GM12873 (cell line): ENCODE measurements around the gene GNAQ.

Experiments
- TF ChIP-seq, protein P1 (sequence below): IDR thresholded peaks from 2 replicates; pipeline ENCODE4 v1.5.1; 2012; ENCODE audit warnings: low read depth, mild to moderate bottlenecking, moderate library complexity, low read length, control low read depth; ENCODE audit not compliant: insufficient read depth; ENCODE audit errors: missing control alignments

GNAQ gene

GRCh38 chr9:77735494-77735893, 296.1 kb downstream of the GNAQ start:
- TF ChIP-seq, protein P1, sequence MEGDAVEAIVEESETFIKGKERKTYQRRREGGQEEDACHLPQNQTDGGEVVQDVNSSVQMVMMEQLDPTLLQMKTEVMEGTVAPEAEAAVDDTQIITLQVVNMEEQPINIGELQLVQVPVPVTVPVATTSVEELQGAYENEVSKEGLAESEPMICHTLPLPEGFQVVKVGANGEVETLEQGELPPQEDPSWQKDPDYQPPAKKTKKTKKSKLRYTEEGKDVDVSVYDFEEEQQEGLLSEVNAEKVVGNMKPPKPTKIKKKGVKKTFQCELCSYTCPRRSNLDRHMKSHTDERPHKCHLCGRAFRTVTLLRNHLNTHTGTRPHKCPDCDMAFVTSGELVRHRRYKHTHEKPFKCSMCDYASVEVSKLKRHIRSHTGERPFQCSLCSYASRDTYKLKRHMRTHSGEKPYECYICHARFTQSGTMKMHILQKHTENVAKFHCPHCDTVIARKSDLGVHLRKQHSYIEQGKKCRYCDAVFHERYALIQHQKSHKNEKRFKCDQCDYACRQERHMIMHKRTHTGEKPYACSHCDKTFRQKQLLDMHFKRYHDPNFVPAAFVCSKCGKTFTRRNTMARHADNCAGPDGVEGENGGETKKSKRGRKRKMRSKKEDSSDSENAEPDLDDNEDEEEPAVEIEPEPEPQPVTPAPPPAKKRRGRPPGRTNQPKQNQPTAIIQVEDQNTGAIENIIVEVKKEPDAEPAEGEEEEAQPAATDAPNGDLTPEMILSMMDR: no peak

DNA sequence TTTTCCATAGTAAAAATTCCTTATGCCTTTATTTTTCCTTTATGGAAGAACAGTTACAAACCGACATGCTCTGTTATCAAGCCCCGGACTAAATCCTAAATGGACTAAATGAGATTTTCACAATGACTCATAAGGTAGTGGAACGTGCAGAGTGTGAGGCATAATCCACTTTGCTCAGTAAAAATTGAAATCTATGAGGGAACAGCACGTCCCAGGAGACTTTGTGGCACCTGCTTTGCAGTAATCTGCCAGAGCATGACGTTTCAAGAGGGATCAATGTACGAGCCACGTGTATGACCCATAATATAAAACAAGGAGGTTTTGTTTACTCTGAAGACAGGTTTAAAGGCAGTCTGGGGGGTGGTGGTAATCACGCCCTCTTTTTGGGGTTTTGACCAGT, 299.7 kb downstream of the GNAQ start:
- TF ChIP-seq, protein P1: no peak

DNA sequence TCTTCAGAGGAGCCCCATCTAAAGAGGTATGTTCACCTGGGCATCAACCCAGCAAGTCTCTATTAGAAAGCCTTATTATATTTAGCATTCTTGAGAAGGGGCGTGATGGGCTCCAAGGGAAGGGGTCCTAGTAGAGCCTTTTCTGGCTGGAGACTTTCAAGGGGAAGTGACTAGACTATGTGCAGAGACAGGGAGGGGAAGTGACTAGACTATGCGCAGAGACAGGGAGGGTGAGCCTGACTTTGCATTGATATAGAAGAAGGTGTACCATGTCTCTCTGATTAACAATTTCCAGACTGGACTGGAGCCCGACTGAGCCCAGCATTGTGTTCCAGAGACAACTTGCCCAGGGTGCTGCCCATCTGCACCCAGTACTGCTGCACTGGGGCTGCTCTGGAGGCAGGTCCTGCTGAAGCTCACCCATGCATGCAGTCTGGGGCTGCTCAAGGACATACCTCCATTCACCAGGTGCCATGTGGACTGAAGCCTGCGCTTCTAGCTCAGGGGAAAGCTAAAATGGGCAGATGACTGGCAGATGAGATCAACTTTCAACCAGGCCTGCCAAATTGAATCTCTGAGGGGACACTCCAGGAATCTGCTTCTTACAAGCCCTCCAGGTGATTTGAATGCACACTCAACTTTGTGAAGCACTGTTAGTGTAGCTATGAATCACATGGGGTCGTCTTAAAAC, 300.5 kb downstream of the GNAQ start:
- TF ChIP-seq, protein P1: no peak

GRCh38 chr9:77729177-77729576, 302.4 kb downstream of the GNAQ start:
- TF ChIP-seq, protein P1: no peak

- TF ChIP-seq, protein P1: no peak
Observed at GRCh38 chr9:77726814-77727213, 304.8 kb downstream of the GNAQ start.

GRCh38 chr9:77726289-77726688, 305.3 kb downstream of the GNAQ start:
- TF ChIP-seq, protein P1: no peak

DNA sequence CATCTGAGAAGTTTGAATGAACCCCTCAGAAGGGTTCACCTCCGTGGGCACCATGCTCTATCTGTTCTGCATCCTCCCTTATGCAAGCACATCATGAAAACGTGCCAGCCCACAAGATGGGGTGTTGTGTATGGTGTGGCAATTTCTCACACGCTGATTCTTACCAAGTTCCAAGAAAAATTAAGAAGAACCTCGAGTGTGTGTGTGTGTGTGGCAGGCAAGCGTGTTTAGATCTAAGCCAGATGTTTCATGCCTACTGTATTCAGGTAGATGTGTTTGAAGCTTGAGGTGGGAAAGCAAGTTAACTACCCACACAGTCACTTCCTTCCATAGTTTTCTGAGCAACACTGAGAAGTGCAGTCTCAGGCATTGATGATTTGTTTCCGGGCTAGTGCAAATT, 305.8 kb downstream of the GNAQ start:
- TF ChIP-seq, protein P1: no peak
